Globus pallidus (tissue), 1 donor: ENCODE data around the gene PPWD1.

Source experiments
- DNase-seq: peaks from one replicate; pipeline ENCODE4 v3.0.0-alpha.2; 2015; ENCODE audit warnings: low spot score

PPWD1 gene

DNA sequence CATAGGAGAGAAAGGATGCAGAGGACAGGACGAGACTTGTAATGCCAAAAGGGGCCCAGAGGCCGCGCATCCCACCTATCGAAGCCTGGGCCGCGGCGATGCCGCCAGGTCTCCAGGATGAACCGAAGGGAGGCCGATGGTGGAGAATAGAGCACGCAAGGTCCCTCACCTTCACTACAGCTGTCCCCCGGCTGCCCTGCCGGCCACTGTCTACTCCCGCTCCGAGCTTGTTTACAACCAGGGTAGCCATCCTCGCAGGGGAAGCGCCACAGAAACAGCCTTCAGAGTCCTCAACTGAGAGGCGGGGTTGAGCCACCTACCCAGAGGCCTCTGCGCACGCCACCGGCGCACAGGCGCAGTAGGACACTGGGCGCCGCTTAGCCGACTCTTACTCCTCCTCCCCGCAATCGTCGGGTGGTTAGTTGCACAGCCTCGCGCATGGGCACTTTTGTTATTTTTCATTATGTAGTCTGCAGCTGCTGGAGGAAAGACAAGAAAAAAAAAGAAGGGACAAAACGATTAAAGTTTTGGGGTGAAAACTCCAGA is 61.0 kb downstream of the PPWD1 start, which contains the start of gene TRIM23:
TRIM23 (minus strand) TSS at position 309 of the 546 bp plus-strand sequence; CDS start at position 250, 59 bp downstream.
- DNase-seq, result peak; percentile 95

GRCh38 chr5:65624571-65625555 is 61.8 kb downstream of the PPWD1 start, which contains the start of the genes SHLD3 and TRAPPC13:
SHLD3 (plus strand) TSS chr5:65625027; CDS start chr5:65629588, 4,561 bp downstream.
TRAPPC13 (plus strand) TSS chr5:65625027; CDS start chr5:65625061, 34 bp downstream.
- peak; percentile 87 for DNase-seq

- DNase-seq, result peak; percentile 2
These were observed 62.6 kb downstream of the PPWD1 start for GRCh38 chr5:65625743-65626142.

GRCh38 chr5:65630981-65631380 is 67.9 kb downstream of the PPWD1 start:
- no peak for DNase-seq
